ENCODE data around the gene ST8SIA5. TPM values are rescaled to one million over a fixed set of nuclear protein-coding genes. Genes with fewer than 3 reads are reported as not detected.

ST8SIA5 gene
- total and polyA plus RNA-seq, 9 of the 15 experiments (the other 6 are each of a cell fraction or from before 2014, with no cell fraction given), result 0.03 to 0.33 (median 0.06) TPM; not detected in 5

DNA sequence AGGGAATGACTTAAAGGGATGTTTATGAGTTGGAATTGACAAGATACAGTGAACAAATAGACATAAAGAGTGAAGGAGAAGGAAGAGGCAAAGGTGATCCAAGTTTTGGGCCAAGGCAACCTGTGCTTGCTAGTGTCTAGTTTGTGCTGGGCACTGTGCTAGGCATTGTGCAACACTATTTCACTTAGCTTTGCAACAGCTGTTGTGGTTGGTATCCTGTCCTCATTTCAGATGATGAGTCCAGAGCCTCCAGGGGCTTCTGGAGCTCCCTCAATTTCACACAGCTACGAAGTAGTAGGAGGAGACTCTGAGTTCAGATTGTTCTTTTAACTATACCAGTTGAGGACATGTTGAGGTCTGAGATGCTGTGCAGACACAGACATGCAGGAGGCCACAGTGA lies 81.7 kb downstream of the ST8SIA5 start (continued):
- TF ChIP-seq, protein P1, sequence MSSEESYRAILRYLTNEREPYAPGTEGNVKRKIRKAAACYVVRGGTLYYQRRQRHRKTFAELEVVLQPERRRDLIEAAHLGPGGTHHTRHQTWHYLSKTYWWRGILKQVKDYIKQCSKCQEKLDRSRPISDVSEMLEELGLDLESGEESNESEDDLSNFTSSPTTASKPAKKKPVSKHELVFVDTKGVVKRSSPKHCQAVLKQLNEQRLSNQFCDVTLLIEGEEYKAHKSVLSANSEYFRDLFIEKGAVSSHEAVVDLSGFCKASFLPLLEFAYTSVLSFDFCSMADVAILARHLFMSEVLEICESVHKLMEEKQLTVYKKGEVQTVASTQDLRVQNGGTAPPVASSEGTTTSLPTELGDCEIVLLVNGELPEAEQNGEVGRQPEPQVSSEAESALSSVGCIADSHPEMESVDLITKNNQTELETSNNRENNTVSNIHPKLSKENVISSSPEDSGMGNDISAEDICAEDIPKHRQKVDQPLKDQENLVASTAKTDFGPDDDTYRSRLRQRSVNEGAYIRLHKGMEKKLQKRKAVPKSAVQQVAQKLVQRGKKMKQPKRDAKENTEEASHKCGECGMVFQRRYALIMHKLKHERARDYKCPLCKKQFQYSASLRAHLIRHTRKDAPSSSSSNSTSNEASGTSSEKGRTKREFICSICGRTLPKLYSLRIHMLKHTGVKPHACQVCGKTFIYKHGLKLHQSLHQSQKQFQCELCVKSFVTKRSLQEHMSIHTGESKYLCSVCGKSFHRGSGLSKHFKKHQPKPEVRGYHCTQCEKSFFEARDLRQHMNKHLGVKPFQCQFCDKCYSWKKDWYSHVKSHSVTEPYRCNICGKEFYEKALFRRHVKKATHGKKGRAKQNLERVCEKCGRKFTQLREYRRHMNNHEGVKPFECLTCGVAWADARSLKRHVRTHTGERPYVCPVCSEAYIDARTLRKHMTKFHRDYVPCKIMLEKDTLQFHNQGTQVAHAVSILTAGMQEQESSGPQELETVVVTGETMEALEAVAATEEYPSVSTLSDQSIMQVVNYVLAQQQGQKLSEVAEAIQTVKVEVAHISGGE (CRISPR knock-in tag; IDR thresholded peaks at IDR 0.05), result no peak
- TF ChIP-seq SMARCE1 (IDR thresholded peaks at IDR 0.05), result no peak

DNA sequence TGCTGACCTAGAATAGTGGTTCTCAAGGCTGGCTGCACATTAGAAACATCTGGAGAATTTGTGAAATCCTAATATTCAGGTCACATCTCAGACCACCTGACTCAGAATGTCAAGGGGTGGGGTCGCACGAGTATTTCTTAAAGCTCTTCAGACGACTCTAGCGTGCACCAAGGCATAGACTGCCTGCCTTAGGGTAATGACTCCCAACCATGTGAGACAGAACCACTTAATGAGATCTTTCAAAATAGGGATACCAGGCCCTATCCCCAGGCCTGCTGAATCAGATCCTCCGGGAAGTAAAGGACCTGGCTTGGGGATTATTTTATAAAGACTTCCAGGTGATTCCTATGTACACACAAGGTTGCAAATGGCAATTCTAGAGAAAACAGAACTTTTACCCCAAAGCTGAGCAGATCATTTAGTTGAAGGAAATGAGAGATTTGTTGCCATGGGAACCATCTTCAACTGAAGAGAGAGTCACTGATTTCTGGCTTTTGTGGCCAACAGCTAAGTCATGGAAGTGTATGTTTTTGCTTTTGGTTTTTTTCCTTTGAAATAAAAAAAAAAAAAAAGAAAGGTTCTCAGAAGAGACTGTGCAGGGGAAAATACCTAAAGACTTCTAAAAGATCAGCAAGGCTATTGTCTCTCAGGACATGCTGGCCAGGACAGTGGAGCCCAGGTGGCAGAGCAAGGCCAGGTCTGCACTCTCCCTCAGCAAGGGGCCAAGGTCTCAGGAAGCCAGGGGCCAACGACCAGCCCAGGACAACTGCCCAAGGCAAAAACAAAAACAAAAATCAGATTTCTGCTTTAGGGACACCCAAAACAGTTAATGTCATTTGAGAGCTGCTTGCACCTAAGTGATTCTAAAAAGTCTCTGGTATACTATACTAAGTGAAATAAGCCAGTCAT lies 84.5 kb downstream of the ST8SIA5 start:
- DNase-seq (ENCODE audit: extremely low read depth in 1 of 4, low spot score in 3 of 4) (no peak), FAIRE-seq (no peak), ATAC-seq (no peak)
- H3K27ac ChIP-seq (ENCODE audit: extremely low read depth, low read depth, low read length), result no peak overlapping the region
- no peaks in the 10 kb centered on the region for H4K20me1 ChIP-seq (replicated peaks; ENCODE audit: control insufficient read depth, insufficient read depth, low read length)
- intact Hi-C loops (cut with micrococcal nuclease), result no loop called here
- no peaks in the 10 kb centered on the region for H3K36me3 ChIP-seq (ENCODE audit: control insufficient read depth, insufficient read depth, low read length)
- ChIA-PET POLR2A (no interaction called here), CTCF (ENCODE audit: low intra/inter-chr PET ratio) (no interaction called here)
- no peaks in the 10 kb centered on the region for H3K4me1 ChIP-seq (replicated peaks in 1 of 2; ENCODE audit: control insufficient read depth in 2 of 2, insufficient read depth in 2 of 2, low read length in 2 of 2)
- H3K9me3 ChIP-seq (replicated peaks; ENCODE audit: control insufficient read depth, insufficient read depth, low read depth, low read length), result no peaks in the 10 kb centered on the region
- H3K4me2 ChIP-seq (ENCODE audit: insufficient read depth, low read length), result no peak overlapping the region
- in situ Hi-C loops (cut with MboI), result no loop called here
- H3K9me1 ChIP-seq (ENCODE audit: control insufficient read depth, insufficient read depth, low read length), result no peaks in the 10 kb centered on the region
- H3K9ac ChIP-seq (ENCODE audit: insufficient read depth in 1 of 2, low read depth in 2 of 2, low read length in 2 of 2), result no peak overlapping the region
- TF ChIP-seq CREBBP (IDR thresholded peaks at IDR 0.05; ENCODE audit: low read depth, low read length) (no peak), RFX1 (IDR thresholded peaks at IDR 0.05) (peak; percentile 55)
- no peak overlapping the region for H2AFZ ChIP-seq (ENCODE audit: low read depth, low read length)
- WGBS (ENCODE audit: insufficient coverage, low coverage, missing lambda C conversion rate), result 0% methylated on average over 4 of the region's 6 CpGs
- peaks cover 2 to 11% of the 10 kb centered on the region in 2 experiments; a peak in 2 of 5 replicates for H3K27me3 ChIP-seq (ENCODE audit: control insufficient read depth in 2 of 2, insufficient read depth in 2 of 2, low read length in 2 of 2)
- H3K79me2 ChIP-seq (ENCODE audit: control insufficient read depth, insufficient read depth, low read length), result no peaks in the 10 kb centered on the region
- no peak overlapping the region for H3K4me3 ChIP-seq
- BruUV-seq (replicated peaks), result no TSS peak
